Frontal cortex (tissue), 4 donors: ENCODE results near the gene ANKRD66. TPM values are rescaled to one million over a fixed set of nuclear protein-coding genes. Genes with fewer than 3 reads are reported as not detected.
"Not testable (repeated sequence)": the region's sequence is repeated elsewhere in the genome, so short reads cannot be mapped to it uniquely, and the experiment has no call there.

Source experiments
- DNase-seq, 2 donors: peaks; one replicate each; pipeline ENCODE4 v3.0.0; 2012; ENCODE audit warnings: low spot score in 2 of 2
- FAIRE-seq: peaks from 2 replicates; lab custom pipeline; 2012; peaks lifted over from hg19 to GRCh38; lab: Jason Lieb, UNC
- total RNA-seq: library from RNA; depleted of rRNA; stranded (reverse); fragments of >200 nt; gene quantifications from one replicate; pipeline ENCODE4 v1.2.3, GENCODE V29; 2014
- donor health status: control.
- donor health status: control.
- donor health status: control.

Gene ANKRD66
- not detected for total RNA-seq

- no peak for DNase-seq
Observed at GRCh38 chr6:46746696-46747095, at the start of gene ANKRD66. TSS of gene ANKRD66 (plus strand) at chr6:46746933. CDS start at chr6:46751949, 5,016 bp downstream.

GRCh38 chr6:46699970-46700369, 46.8 kb upstream of the ANKRD66 start:
- DNase-seq (no peak), FAIRE-seq (no peak)

More at GRCh38 chr6:46746696-46747095, at the start of gene ANKRD66:
- FAIRE-seq, result no peak

DNA sequence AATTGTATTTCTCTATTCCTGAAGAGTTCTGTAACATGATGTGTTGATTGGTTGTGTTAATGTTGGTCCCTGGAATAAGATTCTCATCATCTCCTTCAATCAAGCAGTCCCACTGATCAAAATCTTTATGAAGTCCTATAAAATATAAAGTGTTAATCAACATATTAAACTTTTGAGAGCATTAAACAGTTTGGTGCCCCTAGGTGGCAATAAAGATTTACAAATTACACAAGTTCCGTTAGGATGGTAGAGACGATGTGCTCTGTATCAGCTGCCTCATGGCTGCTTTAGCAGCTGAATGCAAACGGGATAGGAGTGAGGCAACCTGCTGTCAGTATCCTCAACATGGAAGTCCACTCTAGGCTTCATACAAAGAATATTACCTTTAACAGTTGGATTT, 42.2 kb upstream of the ANKRD66 start:
- no peak for FAIRE-seq
- peak in 1 of 2 donors; percentile 21 for DNase-seq

GRCh38 chr6:46706464-46706863, 40.3 kb upstream of the ANKRD66 start:
- FAIRE-seq (no peak), DNase-seq (no peak)

DNA sequence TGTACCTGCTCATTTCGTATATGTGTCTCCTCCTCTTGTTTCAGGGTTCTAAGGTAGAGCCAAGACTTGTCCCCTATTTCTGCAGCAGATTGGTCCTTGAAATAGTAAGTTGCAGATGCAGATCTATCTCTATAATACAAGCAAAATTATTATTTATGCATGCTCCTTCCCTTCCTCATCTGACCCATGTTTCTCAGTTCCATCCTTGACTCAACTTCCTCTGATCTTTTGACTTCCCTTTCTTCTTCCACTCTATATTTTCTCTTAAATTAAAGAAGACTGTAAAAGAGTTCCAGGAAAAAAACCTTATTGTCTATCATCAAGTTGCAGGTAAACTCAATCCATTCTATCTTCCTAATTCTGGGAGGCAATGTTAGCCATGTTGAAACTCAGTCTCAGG, 35.2 kb upstream of the ANKRD66 start:
- no peak for DNase-seq
- no peak for FAIRE-seq

DNA sequence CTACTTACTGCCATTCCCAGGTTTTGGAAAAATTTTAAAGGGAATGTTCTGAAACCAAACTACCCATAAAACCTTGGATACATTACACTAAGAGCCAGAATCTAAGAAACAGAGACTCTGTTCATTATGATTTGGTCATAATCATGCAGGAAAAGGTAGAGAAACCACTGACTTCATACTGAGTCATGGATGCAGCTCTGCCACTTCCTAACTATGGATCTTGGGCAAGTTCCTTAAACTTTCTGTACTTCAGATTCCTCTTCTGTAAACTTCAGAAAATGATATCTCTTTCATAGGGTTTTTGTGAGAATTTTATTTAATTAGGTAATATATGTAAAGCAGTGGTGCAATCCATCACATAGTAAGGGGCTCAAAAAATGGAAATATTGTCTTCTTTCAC, 31.6 kb upstream of the ANKRD66 start:
- DNase-seq (no peak), FAIRE-seq (no peak)

DNA sequence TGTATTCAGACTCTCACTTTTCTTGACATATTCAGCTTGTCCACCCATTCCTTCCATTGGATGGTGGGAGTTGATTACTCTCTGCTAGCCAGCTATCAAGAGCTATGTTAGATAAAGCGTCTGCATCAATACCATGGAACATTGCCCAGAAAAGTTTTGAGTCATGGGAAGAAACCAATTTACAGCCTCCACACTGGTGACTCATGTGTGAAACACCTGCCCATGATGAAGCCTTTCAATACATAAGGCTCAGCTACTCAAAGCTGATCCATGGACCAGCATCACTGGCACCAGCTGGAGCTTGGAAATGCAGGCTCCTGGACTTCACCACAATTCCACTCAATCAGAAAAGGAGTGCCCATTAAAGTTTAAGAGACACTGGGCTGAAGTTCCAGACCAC, 27.6 kb upstream of the ANKRD66 start:
- FAIRE-seq (no peak), DNase-seq (no peak)

- no peak for FAIRE-seq
- DNase-seq, result no peak
Observed at GRCh38 chr6:46720401-46720800, 26.3 kb upstream of the ANKRD66 start.

GRCh38 chr6:46729787-46730326, 16.9 kb upstream of the ANKRD66 start:
- no peak for FAIRE-seq

DNA sequence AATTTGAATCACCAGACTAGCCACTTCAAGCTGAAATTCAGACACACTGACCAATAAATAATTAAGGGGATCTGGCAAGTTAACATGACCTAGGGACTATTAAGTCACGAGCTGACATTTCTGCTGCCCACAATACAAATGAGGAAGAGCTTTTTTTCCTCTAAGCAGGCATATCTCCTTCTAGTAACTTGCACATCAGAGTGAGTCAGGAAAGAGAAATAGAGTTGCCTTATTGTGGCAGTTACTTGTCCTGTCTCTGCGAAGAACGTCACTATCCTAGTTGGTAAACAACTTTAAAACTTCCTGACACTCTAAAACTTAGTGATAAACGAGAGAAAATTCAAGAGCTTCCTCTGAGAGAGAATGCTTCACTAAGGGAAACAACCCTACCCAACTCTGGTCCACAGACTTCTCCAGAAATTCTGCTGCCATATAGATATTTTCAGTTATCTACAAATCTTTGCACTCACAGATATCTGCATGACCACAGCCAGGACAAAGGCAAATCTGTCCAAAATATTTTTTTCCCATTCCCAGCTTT, 15.7 kb upstream of the ANKRD66 start:
- FAIRE-seq (no peak), DNase-seq (no peak)

More at GRCh38 chr6:46729787-46730326, 16.9 kb upstream of the ANKRD66 start:
- DNase-seq, result no peak

DNA sequence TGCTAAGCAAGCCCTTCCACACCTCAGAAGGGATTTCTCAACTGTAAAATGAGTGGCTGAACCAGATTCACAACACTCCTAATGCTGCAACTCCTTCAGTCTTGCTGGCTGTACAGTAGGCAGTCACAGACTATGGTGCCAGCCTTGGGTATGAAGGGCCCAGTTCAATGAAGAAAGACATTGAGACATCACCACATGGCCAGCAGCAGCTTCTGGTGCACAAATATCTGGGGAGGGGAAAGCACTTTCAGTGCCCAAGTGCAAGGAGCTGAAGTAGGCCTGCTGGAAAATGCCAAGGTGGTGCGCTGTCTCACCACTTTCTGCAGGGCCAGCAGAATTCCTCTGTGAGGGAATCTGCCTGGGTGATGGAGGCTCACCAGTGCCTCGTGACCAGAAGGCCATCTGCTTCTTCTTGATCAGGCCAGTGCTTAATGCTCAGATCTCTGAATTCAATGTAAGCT, 13.4 kb upstream of the ANKRD66 start:
- DNase-seq (no peak), FAIRE-seq (no peak)

- DNase-seq (peak; percentile 32 to 35), FAIRE-seq (no peak)
Observed at GRCh38 chr6:46734867-46735719, 11.6 kb upstream of the ANKRD66 start, which contains the start of gene PLA2G7. TSS of gene PLA2G7 (minus strand) at chr6:46735375. CDS start at chr6:46722891, 12,484 bp downstream.

- FAIRE-seq (no peak), DNase-seq (no peak)
Observed at GRCh38 chr6:46735720-46736031, 11.1 kb upstream of the ANKRD66 start.

DNA sequence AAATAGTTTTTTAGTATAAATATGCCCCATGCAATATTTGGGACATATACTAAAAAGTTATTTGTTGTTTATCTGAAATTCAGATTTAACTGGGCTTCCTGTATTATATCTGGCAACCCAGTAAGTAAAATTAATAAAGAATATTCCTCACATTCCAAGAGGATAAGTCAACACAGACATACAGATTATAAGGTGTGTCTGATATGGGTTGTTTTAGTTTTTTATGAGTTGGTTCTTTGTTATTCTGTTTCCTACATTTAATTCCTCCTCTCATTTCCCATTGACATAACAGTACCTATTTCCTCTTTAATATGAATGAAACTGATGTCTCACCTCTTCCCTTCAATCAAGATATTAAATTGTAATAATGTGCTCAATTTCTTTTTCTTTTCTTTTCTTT, 9.8 kb upstream of the ANKRD66 start:
- no peak for DNase-seq
- FAIRE-seq, result no peak

DNA sequence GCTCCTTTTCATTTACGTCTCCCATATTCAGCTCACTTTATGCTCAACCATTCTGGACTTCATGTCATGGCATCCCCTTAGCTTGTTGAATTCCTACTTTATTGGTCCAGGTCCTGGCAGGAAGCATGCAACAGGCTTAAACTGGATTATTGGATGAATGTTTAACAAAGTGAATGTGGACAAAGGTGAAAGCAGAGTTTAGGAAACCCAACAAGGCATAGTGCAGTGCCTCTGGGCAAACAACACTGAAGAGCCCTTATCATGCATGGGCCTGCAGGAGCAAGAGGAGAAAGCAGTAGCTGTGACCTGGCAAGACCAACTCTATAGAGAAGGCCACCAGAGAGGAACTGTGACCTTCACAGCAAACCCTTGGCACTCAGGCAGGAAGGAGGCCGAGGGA, 5.3 kb upstream of the ANKRD66 start:
- FAIRE-seq (no peak), DNase-seq (no peak)

GRCh38 chr6:46741910-46742309, 4.8 kb upstream of the ANKRD66 start:
- FAIRE-seq (no peak), DNase-seq (no peak)

DNA sequence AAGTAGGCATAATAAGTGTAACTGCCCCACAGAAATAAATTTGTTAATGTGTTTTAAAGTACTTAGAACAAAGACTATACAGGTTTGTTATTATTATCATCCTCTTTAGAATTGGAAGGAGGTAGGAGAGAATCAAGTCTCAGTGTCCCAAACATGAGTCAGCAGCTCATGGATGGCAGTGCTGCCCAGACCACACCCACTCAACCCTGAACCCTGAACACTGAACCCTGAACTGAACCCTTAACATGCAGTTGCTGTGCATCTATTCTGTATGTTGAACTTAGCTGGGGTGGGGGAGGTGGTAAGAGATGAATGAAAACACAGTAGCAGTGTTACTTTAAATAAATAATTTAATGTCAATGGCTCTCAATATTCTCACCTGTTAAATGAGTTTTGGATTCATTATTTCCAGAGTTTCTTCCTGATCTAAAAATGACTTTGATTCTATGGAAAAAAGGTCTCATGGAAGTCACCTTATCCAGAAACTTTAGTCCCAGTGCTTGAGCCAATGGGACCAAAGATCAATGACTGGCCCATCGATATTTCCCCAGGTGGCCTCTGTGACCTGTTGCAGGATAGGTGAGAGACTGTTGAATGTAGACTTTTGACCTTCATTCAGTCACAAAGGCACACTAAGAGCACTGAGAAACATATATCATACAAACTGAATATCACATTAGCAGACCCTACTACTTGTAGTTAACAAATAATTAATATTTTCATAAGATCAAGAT, 3.1 kb upstream of the ANKRD66 start:
- DNase-seq (no peak), FAIRE-seq (no peak)

GRCh38 chr6:46744159-46744725, 2.5 kb upstream of the ANKRD66 start:
- FAIRE-seq, DNase-seq: not testable (repeated sequence)

DNA sequence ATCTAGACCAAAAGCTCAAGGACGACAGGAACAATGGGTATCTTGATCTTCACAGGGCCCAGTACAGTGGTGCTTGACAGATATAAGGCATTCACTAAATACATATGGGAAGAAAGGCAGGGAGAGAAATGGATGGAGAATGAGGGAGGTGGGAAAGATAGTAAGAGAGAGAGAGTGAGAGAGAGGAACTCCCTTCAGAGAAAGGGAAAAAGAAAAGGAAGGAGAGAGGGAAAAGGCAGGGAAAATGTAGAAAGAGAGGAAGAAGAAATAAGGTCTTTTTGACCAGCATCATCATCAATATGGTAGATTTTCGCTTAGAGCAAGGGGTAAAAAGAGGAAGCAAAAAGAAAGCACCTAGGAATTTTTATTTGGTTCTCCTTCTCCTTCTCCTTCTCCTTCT, 760 bp upstream of the ANKRD66 start:
- FAIRE-seq, result no peak
- DNase-seq, result no peak

DNA sequence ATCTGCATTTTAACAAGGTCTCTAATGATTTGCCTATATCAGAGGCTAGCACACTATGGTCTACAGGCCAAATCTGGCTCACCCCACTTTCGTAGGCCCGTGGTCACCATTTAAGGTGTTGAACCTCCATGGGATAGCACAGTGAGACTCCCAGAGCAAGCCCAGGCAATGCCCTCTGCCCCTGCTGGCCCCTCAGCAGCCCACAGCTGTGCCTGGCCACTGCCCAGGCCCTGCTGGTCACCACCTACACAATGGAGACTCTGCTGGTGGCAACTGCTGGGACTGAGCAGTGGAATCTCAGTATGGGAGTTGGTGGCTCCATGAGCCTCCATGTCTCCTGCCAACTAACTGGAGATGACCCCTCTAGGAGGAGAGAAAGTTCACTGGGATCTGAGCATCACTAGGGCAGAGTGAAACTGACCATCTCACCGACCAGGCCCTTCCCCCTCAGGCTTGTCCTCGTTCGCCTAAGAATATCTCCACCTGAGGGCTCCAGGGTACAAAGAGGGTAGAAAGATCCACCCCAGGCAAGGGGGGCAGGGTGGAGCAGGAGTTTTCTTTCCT, 2.3 kb downstream of the ANKRD66 start:
- FAIRE-seq (no peak), DNase-seq (no peak)
